Gastrocnemius medialis (tissue), 4 donors: ENCODE results near the gene RRP1.

ENCODE experiments used
- POLR2A ChIP-seq, 2 donors: fragments of 450-650 bp; IDR thresholded peaks; one replicate each; pipeline ENCODE4 v1.6.1; 2017; ENCODE audit warnings: antibody characterized with exemption in 2 of 2, mild to moderate bottlenecking in 2 of 2, moderate library complexity in 2 of 2
- TF ChIP-seq, protein P1 (sequence below), 5 experiments: fragments of 450-650 bp in 3 of 5; fragments of 200-600 bp in 2 of 5; sonication (generic) in 2 of 5; IDR thresholded peaks in 4 of 5; conservative IDR thresholded peaks in 1 of 5; 1 replicate in 4 of 5; 2 replicates in 1 of 5; pipeline ENCODE4 v1.5.1; 2016 to 2019; ENCODE audit warnings: antibody characterized with exemption in 5 of 5, mild to moderate bottlenecking in 3 of 5, moderate library complexity in 3 of 5

DNA sequence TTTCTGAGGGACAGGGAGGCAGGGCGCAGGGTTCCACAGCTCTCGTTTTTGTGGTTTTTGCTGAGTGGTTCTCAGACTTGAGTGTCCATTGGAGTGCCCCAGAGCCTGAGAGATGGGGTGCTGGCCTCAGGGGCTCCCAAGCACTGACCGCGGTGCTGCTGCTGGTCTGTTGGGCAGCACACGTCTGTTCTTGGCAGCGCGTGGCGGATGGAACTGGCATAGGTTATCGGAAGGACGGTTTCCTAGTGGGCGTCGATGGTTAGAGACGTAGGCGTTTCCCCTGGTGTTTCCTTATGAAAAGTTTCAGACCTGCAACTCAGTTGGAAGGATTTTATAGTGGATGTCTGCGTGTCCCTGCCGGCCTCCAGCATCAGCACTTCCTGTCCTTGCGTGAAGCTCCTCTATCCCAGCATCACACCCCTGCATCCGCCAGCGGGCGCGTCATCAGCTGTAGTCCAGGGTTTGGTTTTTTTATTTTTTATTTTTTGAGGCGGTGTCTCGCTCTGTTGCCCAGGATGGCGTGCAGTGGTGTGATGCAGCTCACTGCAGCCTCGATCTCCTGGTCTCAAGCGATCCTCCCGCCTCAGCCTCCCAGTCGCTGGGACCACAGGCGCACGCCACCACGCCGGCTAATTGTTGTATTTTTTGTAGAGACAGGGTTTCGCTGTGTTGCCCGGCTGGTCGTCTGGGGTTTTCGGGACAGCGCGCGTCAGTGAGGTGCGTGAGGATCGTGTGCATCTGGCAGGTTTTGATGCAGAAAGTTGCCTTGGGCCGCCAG lies 11.8 kb downstream of the RRP1 start:
- TF ChIP-seq POLR2A (IDR thresholded peaks at IDR 0.05) = no peak
- TF ChIP-seq, protein P1, sequence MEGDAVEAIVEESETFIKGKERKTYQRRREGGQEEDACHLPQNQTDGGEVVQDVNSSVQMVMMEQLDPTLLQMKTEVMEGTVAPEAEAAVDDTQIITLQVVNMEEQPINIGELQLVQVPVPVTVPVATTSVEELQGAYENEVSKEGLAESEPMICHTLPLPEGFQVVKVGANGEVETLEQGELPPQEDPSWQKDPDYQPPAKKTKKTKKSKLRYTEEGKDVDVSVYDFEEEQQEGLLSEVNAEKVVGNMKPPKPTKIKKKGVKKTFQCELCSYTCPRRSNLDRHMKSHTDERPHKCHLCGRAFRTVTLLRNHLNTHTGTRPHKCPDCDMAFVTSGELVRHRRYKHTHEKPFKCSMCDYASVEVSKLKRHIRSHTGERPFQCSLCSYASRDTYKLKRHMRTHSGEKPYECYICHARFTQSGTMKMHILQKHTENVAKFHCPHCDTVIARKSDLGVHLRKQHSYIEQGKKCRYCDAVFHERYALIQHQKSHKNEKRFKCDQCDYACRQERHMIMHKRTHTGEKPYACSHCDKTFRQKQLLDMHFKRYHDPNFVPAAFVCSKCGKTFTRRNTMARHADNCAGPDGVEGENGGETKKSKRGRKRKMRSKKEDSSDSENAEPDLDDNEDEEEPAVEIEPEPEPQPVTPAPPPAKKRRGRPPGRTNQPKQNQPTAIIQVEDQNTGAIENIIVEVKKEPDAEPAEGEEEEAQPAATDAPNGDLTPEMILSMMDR (IDR thresholded peaks at IDR 0.05 in 4 of 5, conservative IDR thresholded peaks at IDR 0.05 in 1 of 5) = no peak
